Adrenal gland (tissue), 12 donors: ENCODE results near the gene ENO4. TPM values are rescaled to one million over a fixed set of nuclear protein-coding genes. Genes with fewer than 3 reads are reported as not detected.

Source experiments
- DNase-seq, 7 donors: peaks; one replicate each; pipeline ENCODE4 v3.0.0-alpha.2; 2019 to 2020
- H3K27ac ChIP-seq, 5 donors: fragments of 200-600 bp; sonication (generic) in 4 of 5; 1 replicate in 3 of 5; 2 replicates in 2 of 5; pipeline versions ENCODE4 v1.5.1 to v1.8.0; 2016 to 2020; ENCODE audit warnings: mild to moderate bottlenecking in 1 of 5
- H3K27me3 ChIP-seq: fragments of 200-600 bp; 2 replicates; pipeline ENCODE4 v1.8.0; 2021
- H3K36me3 ChIP-seq, 2 donors: fragments of 200-600 bp; replicated peaks in 1 of 2; 1 replicate in 1 of 2; 2 replicates in 1 of 2; pipeline versions ENCODE4 v1.5.1 to v1.8.0; 2018 to 2022
- H3K4me1 ChIP-seq, 2 donors: fragments of 200-600 bp; replicated peaks in 1 of 2; 1 replicate in 1 of 2; 2 replicates in 1 of 2; pipeline versions ENCODE4 v1.5.1 to v1.8.0; 2018 to 2021
- H3K4me3 ChIP-seq, 4 donors: fragments of 200-600 bp; sonication (generic) in 3 of 4; one replicate each; pipeline ENCODE4 v1.5.1; 2016 to 2018
- H3K9me3 ChIP-seq, 3 donors: fragments of 200-600 bp; sonication (generic) in 1 of 3; replicated peaks in 1 of 3; 1 replicate in 2 of 3; 2 replicates in 1 of 3; pipeline versions ENCODE4 v1.5.1 to v1.8.0; 2016 to 2021
- POLR2A ChIP-seq, 2 donors: fragments of 450-650 bp; IDR thresholded peaks; one replicate each; pipeline ENCODE4 v1.6.1; 2017; ENCODE audit warnings: antibody characterized with exemption in 2 of 2, mild to moderate bottlenecking in 2 of 2, moderate library complexity in 1 of 2
- WGBS, 4 donors: extraction: QIAGEN DNeasy Blood & Tissue Kit in 2 of 4; methylation state at CpG; one replicate each; pipeline versions ENCODE4 v1.1.5 to v1.1.7; 2013 to 2017; 5-methylcytosine and 5-hydroxymethylcytosine counted together
- intact Hi-C, 2 donors: fragments of 100-400 bp; cut with DNase I; formaldehyde crosslinking; loops; one replicate each; pipeline versions ENCODE4 v1.14.1 to v1.15.0; 2022 to 2023
- polyA plus RNA-seq, 3 donors: library from polyadenylated mRNA; stranded (reverse); fragments of 200-250 nt in 2 of 3; fragments of 350-450 nt in 1 of 3; fragmentation: Illumina TruSeq in 1 of 3; extraction: RNeasy Lipid Tissue Mini Kit (QIAGEN cat#74804) in 1 of 3; gene quantifications; one replicate each; pipeline ENCODE4 v1.2.3, GENCODE V29; 2013 to 2014
- total RNA-seq, 9 donors: library from RNA; depleted of rRNA in 4 of 9; stranded (reverse); fragments of >200 nt in 4 of 9; fragments of 120-200 nt in 1 of 9; fragmentation: NEBNext Ultra II Directional in 1 of 9; extraction: Animal tissue kit (Norgen Biotek cat#: 25700) in 1 of 9; gene quantifications; one replicate each; pipeline versions ENCODE4 v1.1.0 to v1.2.4, GENCODE V29; 2013 to 2023
- TF ChIP-seq, protein P1 (sequence below), 6 experiments: fragments of 450-650 bp in 4 of 6; fragments of 200-600 bp in 2 of 6; sonication (generic) in 1 of 6; IDR thresholded peaks; 1 replicate in 5 of 6; 2 replicates in 1 of 6; pipeline versions ENCODE4 v1.5.1 to v1.8.0; 2016 to 2021; ENCODE audit warnings: antibody characterized with exemption in 6 of 6, mild to moderate bottlenecking in 2 of 6, moderate library complexity in 1 of 6
- donor health status: healthy with polysubstance abuse.
- donor health status: Bipolar disorder and iron deficiency.
- donor health status: DM: yes; HTN: yes; CAD: no.
- donor health status: DM: no; HTN: no; CAD: no.
- donor health status: DM: no; HTN: no; CAD: no.
- donor health status: DM: yes; HTN: yes; CAD: no.

ENO4 gene
- total and polyA plus RNA-seq, 12 donors: 0.11 to 6.8 (median 0.42) TPM; not detected in 1

GRCh38 chr10:116850058-116850611 is 836 bp downstream of the ENO4 start:
- intact Hi-C loops: no loop called here
- Histone ChIP-seq H3K27ac (peak overlapping the region in 3 of 5 donors; percentile 40 to 73 (median 61)), H3K36me3 (no peaks in the 10 kb centered on the region), H3K4me1 (peaks cover 5% of the 10 kb centered on the region in 2 donors), H3K27me3 (no peaks in the 10 kb centered on the region), H3K9me3 (no peaks in the 10 kb centered on the region), H3K4me3 (peak overlapping the region in 2 of 4 donors; percentile 74 to 75)
- 40 to 45% (median 43%) methylated on average over 8 to 10 of the region's 10 CpGs for WGBS, 4 donors
- no peak for TF ChIP-seq POLR2A (IDR thresholded peaks at IDR 0.05)
- TF ChIP-seq, protein P1, sequence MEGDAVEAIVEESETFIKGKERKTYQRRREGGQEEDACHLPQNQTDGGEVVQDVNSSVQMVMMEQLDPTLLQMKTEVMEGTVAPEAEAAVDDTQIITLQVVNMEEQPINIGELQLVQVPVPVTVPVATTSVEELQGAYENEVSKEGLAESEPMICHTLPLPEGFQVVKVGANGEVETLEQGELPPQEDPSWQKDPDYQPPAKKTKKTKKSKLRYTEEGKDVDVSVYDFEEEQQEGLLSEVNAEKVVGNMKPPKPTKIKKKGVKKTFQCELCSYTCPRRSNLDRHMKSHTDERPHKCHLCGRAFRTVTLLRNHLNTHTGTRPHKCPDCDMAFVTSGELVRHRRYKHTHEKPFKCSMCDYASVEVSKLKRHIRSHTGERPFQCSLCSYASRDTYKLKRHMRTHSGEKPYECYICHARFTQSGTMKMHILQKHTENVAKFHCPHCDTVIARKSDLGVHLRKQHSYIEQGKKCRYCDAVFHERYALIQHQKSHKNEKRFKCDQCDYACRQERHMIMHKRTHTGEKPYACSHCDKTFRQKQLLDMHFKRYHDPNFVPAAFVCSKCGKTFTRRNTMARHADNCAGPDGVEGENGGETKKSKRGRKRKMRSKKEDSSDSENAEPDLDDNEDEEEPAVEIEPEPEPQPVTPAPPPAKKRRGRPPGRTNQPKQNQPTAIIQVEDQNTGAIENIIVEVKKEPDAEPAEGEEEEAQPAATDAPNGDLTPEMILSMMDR (IDR thresholded peaks at IDR 0.05): no peak
- DNase-seq: no peak

GRCh38 chr10:116852246-116852645 is 2.9 kb downstream of the ENO4 start:
- intact Hi-C loops: no loop called here
- no peaks in the 10 kb centered on the region for H3K36me3 ChIP-seq
- WGBS, 4 donors: 56 to 73% (median 56%) methylated on average over 1 of the region's 1 CpG
- H3K4me3 ChIP-seq: no peak overlapping the region
- no peaks in the 10 kb centered on the region for H3K27me3 ChIP-seq
- no peak for TF ChIP-seq POLR2A (IDR thresholded peaks at IDR 0.05)
- TF ChIP-seq, protein P1 (IDR thresholded peaks at IDR 0.05): no peak
- no peak for DNase-seq
- peaks cover 5% of the 10 kb centered on the region in 2 donors for H3K4me1 ChIP-seq
- no peaks in the 10 kb centered on the region for H3K9me3 ChIP-seq
- H3K27ac ChIP-seq: no peak overlapping the region

DNA sequence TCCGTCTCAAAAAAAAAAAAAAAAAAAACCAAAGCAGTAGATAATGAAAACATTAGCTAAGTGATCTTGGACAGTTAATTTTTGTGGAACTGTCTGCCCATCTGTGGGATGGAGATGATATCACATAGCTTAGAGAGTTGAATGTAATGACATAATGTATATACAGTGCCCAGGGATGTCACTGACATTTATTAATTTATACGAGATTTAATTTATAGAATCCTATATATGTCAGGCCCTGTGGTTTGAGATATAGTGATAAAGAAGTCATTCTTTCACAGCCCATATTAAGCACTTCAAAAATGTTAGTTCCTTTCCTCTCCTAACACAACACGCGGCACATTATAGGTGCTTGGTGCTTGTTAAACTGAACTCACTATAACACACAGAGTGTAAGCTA is 4.0 kb downstream of the ENO4 start:
- Histone ChIP-seq H3K9me3 (peaks cover 0 to 4% (median 0%) of the 10 kb centered on the region in 3 donors), H3K27me3 (no peaks in the 10 kb centered on the region), H3K27ac (no peak overlapping the region), H3K4me3 (no peak overlapping the region), H3K36me3 (no peaks in the 10 kb centered on the region), H3K4me1 (peaks cover 5% of the 10 kb centered on the region in 2 donors)
- 78 to 88% (median 86%) methylated on average over 3 to 4 of the region's 4 CpGs for WGBS, 4 donors
- DNase-seq: no peak
- TF ChIP-seq, protein P1 (IDR thresholded peaks at IDR 0.05): no peak
- TF ChIP-seq POLR2A (IDR thresholded peaks at IDR 0.05): no peak
- intact Hi-C loops: no loop called here

- Histone ChIP-seq H3K27ac (no peak overlapping the region), H3K27me3 (no peaks in the 10 kb centered on the region), H3K4me1 (peaks cover 5% of the 10 kb centered on the region in 2 donors), H3K36me3 (no peaks in the 10 kb centered on the region), H3K4me3 (no peak overlapping the region), H3K9me3 (peaks cover 0 to 7% (median 0%) of the 10 kb centered on the region in 3 donors)
- DNase-seq: no peak
- 76 to 83% (median 80%) methylated on average over 4 of the region's 4 CpGs for WGBS, 4 donors
- TF ChIP-seq, protein P1 (IDR thresholded peaks at IDR 0.05): no peak
- TF ChIP-seq POLR2A (IDR thresholded peaks at IDR 0.05): no peak
- intact Hi-C loops: no loop called here
Measured at GRCh38 chr10:116853701-116854100, 4.4 kb downstream of the ENO4 start.
